OCI-LY7 (cell line): ENCODE data around the gene ZNF554. TPM values are rescaled to one million over a fixed set of nuclear protein-coding genes. Genes with fewer than 3 reads are reported as not detected.

Experiments
- BruUV-seq: library from RNA; stranded (reverse); fragments of 400-500 nt; replicated peaks from 2 replicates; lab custom pipeline; 2021; lab: Mats Ljungman, UMichigan
- CTCF ChIA-PET: fragments of 300-600 bp; sonication (Branson Sonifier 250); formaldehyde crosslinking; loops from one replicate; lab custom pipeline; 2022; ENCODE audit warnings: antibody characterized with exemption; ENCODE audit not compliant: unreplicated experiment; lab: Charles Lee
- POLR2A ChIA-PET: fragments of 300-600 bp; sonication (Branson Sonifier 250); formaldehyde crosslinking; loops from one replicate; lab custom pipeline; 2022; ENCODE audit warnings: antibody characterized with exemption; lab: Charles Lee
- DNase-seq: peaks from one replicate; pipeline ENCODE4 v3.0.0-alpha.2; 2015; ENCODE audit warnings: low spot score
- H2AFZ ChIP-seq: fragments of 200-600 bp; sonication (generic), shearing (Covaris generic); 2 replicates; pipeline ENCODE4 v1.6.1; 2014; ENCODE audit warnings: mild to moderate bottlenecking, antibody characterized with exemption, low read length, moderate library complexity
- H3K27ac ChIP-seq: fragments of 200-600 bp; sonication (generic); 2 replicates; pipeline ENCODE4 v1.5.1; 2014; ENCODE audit warnings: mixed run types, low read depth, mild to moderate bottlenecking, moderate library complexity, low read length, inconsistent platforms; ENCODE audit not compliant: poor library complexity, severe bottlenecking
- H3K36me3 ChIP-seq: fragments of 200-600 bp; sonication (generic); 2 replicates; pipeline ENCODE4 v1.6.1; 2014; ENCODE audit warnings: mild to moderate bottlenecking, antibody characterized with exemption, low read length, moderate library complexity, mixed read lengths; ENCODE audit not compliant: insufficient read depth
- H3K4me1 ChIP-seq: fragments of 200-600 bp; sonication (generic); 2 replicates; pipeline ENCODE4 v1.5.1; 2014; ENCODE audit warnings: mild to moderate bottlenecking, low read length; ENCODE audit not compliant: insufficient read depth, poor library complexity, severe bottlenecking
- H3K4me2 ChIP-seq: fragments of 200-600 bp; sonication (generic); 2 replicates; pipeline ENCODE4 v1.6.1; 2014; ENCODE audit warnings: mild to moderate bottlenecking, low read length
- H3K4me3 ChIP-seq: fragments of 200-600 bp; sonication (generic); 2 replicates; pipeline ENCODE4 v1.5.1; 2014; ENCODE audit warnings: mild to moderate bottlenecking, low read depth, low read length; ENCODE audit not compliant: poor library complexity, severe bottlenecking
- H3K79me2 ChIP-seq: fragments of 200-600 bp; sonication (generic); 2 replicates; pipeline ENCODE4 v1.6.1; 2016; ENCODE audit warnings: low read depth, mild to moderate bottlenecking, low read length, moderate library complexity, mixed read lengths; ENCODE audit not compliant: insufficient read depth
- H3K9me2 ChIP-seq: fragments of 200-600 bp; sonication (generic); 2 replicates; pipeline ENCODE4 v1.6.1; 2016; ENCODE audit warnings: mild to moderate bottlenecking, low read length, mixed read lengths; ENCODE audit not compliant: insufficient read depth
- H3K9me3 ChIP-seq: fragments of 200-600 bp; sonication (generic); 2 replicates; pipeline ENCODE4 v1.6.1; 2014; ENCODE audit warnings: mild to moderate bottlenecking, mixed run types, low read length, mixed read lengths
- H4K20me1 ChIP-seq: fragments of 200-600 bp; sonication (generic); 2 replicates; pipeline ENCODE4 v1.6.1; 2014; ENCODE audit warnings: mild to moderate bottlenecking, antibody characterized with exemption, low read length, moderate library complexity, mixed read lengths; ENCODE audit not compliant: insufficient read depth
- CTCF ChIP-seq: fragments of 200-600 bp; sonication (generic); conservative IDR thresholded peaks from 2 replicates; pipeline ENCODE4 v1.5.1; 2014; ENCODE audit warnings: mild to moderate bottlenecking, antibody characterized with exemption, low read length, moderate library complexity, mixed read lengths
- EZH2phosphoT487 ChIP-seq: fragments of 200-600 bp; sonication (generic); IDR thresholded peaks from 2 replicates; pipeline ENCODE4 v1.6.1; 2018; ENCODE audit warnings: low read depth, borderline replicate concordance, mild to moderate bottlenecking, mixed run types, antibody characterized with exemption, low read length, moderate library complexity, mixed read lengths
- intact Hi-C: fragments of 100-400 bp; cut with micrococcal nuclease; formaldehyde crosslinking; loops from one replicate; pipeline ENCODE4 v1.10.0; 2022; ENCODE audit not compliant: unreplicated experiment
- total RNA-seq, 2 experiments: library from RNA; depleted of rRNA in 1 of 2; stranded (reverse); fragments of >200 nt in 1 of 2; shearing (Covaris generic) in 1 of 2; gene quantifications; 2 replicates each; pipeline ENCODE4 v1.2.3, GENCODE V29; 2014 to 2022

Gene ZNF554
- total RNA-seq, 2 experiments from 2014 or later: 3.9 to 4.4 TPM

DNA sequence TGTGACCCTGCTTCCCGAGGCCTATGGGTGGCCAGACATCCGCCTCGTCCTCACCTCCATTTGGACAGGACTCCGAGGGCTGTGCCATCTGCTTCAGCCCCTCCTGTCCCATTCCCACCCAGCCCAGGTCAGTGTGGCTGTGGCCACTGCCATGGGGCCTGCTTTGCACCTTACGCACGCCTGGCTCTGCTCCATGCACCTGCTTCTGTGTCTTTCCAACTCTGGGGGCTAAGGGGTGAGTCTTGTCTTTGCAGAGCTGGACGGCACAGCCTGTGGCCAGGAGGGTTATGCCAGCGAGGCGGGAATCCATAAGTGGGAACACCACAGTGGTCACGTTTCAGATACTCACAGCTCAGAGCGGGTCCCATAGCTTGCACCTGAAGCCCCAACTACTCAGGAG, 5.2 kb upstream of the ZNF554 start:
- no TSS peak for BruUV-seq
- POLR2A ChIA-PET: no interaction called here
- H3K36me3 ChIP-seq: peaks cover 55% of the 10 kb centered on the region
- H2AFZ ChIP-seq: no peak overlapping the region
- H3K27ac ChIP-seq: no peak overlapping the region
- H3K4me3 ChIP-seq: no peak overlapping the region
- intact Hi-C loops: no loop called here
- TF ChIP-seq CTCF: no peak
- TF ChIP-seq EZH2phosphoT487: no peak
- no peaks in the 10 kb centered on the region for H3K9me2 ChIP-seq
- no peak for DNase-seq
- H3K9me3 ChIP-seq: no peaks in the 10 kb centered on the region
- CTCF ChIA-PET: no interaction called here
- no peaks in the 10 kb centered on the region for H3K4me1 ChIP-seq
- no peaks in the 10 kb centered on the region for H4K20me1 ChIP-seq
- H3K4me2 ChIP-seq: no peak overlapping the region
- no peaks in the 10 kb centered on the region for H3K79me2 ChIP-seq

DNA sequence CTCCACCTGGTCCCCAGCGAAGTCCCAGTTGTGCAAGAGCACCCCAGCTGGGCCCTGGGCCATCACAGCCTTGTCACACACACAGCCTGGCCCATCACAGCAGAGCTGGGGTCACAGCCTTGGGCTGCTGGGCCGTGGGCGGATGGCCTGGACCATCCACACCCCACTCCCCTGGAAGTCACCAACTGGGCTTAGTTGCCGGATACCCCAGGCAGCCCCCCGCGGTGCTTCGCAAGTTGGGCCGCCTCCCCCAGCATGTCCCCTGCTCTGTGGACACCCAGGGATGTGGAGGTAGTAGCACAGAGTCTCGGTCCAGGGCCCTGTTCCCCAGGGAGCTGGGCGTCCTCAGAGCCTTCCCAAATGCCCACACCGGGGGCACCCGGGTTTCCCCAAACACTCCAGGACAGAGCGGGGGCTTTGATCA, 4.5 kb upstream of the ZNF554 start:
- Histone ChIP-seq H3K4me3 (no peak overlapping the region), H2AFZ (no peak overlapping the region), H3K27ac (no peak overlapping the region), H3K9me3 (no peaks in the 10 kb centered on the region), H3K4me2 (no peak overlapping the region), H3K9me2 (no peaks in the 10 kb centered on the region), H3K36me3 (peaks cover 48% of the 10 kb centered on the region), H4K20me1 (no peaks in the 10 kb centered on the region), H3K4me1 (peaks cover 1% of the 10 kb centered on the region), H3K79me2 (no peaks in the 10 kb centered on the region)
- POLR2A ChIA-PET: no interaction called here
- CTCF ChIA-PET: no interaction called here
- BruUV-seq: no TSS peak
- no peak for DNase-seq
- intact Hi-C loops: no loop called here
- TF ChIP-seq EZH2phosphoT487 (no peak), CTCF (no peak)

DNA sequence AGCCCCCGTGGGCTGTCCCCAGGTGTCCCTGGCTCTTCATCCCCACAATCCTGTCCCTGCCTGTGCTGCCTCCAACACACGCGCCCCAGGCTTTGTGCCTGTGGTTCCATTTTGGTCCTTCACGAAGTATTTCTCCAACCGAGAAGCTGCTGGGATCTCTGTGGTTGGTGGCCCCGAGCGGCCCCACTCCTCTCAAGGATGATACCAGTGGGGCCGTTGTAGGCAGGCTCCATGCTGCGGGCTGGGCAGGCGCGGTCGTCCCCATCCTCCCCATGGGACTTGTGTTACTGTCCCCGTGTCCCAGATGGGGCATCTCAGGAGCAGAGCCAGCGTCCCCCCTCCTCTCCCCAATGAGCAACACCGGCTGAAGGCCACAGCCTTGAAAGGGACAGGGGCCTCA, 3.7 kb upstream of the ZNF554 start:
- no peaks in the 10 kb centered on the region for H3K9me3 ChIP-seq
- H3K4me2 ChIP-seq: no peak overlapping the region
- no peak for TF ChIP-seq EZH2phosphoT487
- no peak for TF ChIP-seq CTCF
- no peak overlapping the region for H3K27ac ChIP-seq
- H4K20me1 ChIP-seq: no peaks in the 10 kb centered on the region
- H3K36me3 ChIP-seq: peaks cover 41% of the 10 kb centered on the region; the same call in 1 of the 2 replicates
- no peak for DNase-seq
- H3K4me1 ChIP-seq: peaks cover 4% of the 10 kb centered on the region
- no peaks in the 10 kb centered on the region for H3K9me2 ChIP-seq
- intact Hi-C loops: no loop called here
- no peaks in the 10 kb centered on the region for H3K79me2 ChIP-seq
- H3K4me3 ChIP-seq: no peak overlapping the region
- BruUV-seq: no TSS peak
- ChIA-PET CTCF (no interaction called here), POLR2A (no interaction called here)
- H2AFZ ChIP-seq: no peak overlapping the region
